GM12801 (cell line): ENCODE results near the gene CHRNA4.

ENCODE experiments used
- CTCF ChIP-seq: IDR thresholded peaks from one replicate; pipeline ENCODE4 v1.5.1; 2011; ENCODE audit warnings: control low read depth; ENCODE audit not compliant: insufficient read length; ENCODE audit errors: extremely low read depth

Gene CHRNA4

DNA sequence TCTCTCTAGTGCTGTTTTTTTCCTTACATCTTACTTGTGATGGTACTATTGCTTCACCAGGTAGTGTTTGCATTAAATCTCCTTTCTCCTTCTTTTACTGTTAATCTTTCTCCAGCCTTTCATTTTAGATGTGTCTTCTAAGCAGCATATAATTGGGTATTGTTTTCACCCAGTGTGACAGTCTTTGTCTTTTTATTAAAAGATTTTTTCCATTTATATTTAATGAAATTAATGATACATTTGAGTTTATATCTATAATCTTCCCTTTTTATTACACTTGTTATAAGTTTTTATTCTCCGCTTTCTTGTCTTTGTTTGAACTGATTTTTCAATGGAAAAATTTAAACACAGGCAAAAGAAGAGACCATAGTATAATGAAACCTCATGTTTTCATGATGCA is 59.5 kb downstream of the CHRNA4 start:
- TF ChIP-seq CTCF = no peak

DNA sequence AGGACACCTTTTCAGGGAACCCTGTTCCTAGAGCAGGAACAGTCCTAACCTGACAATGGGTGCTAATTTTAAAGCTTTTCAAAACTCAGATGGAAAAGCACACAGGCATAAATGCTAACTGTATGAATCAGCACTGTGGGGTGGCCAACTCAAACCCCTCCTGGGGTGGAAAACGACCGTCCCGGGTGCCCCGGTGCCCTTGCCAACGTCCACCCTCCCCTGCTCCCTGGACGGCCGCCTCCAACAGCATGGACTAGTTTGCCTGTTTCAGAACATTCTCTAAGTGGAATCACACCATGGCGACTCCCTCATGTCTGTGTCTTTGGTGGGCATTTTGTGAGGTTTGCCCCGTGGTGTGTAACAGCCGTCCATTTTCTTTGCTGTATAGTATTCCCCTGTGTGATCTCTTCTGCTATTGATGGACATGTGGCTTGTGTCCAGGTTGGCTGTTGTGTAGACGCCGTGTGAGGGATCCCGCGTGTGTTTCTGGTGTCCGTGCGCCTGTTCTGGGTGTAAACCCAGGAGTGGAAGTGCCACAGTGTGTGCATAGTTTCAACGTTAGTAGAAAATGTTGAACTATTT is 62.3 kb downstream of the CHRNA4 start:
- no peak for TF ChIP-seq CTCF

DNA sequence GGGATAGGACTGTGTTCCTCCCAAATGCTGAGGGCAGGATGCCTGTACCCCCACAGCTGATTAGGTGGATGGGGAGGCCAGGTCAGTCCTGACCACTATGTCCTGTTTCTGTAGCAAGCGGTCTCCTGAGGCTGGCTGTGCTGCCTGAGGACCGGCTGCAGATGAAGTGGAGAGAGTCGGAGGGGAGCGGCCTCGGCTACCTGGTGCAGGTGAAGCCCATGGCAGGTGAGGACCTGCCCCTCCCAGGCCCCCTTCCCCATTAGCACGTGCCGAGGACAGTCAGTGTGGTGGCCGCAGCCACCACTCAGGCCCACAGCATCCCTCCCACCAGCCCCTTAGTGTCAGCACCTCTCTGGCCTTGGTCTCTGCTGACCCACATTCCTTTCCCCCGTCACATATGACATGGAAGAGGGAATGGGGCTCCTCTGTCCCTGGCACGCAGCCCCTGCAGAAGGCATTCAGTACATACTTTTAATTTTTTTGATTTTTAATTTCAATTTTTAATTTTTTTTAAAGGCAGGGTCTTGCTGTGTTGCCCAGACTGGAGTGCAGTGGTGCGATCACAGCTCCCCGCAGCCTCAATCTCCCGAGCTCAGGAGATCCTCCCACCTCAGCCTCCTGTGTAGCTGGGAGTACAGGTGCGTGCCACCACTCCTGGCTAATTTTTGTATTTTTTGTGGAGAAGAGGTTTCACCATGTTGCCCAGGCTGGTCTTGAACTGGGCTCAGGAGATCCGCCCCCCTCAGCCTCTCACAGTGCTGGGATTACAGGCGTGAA is 63.2 kb downstream of the CHRNA4 start:
- no peak for TF ChIP-seq CTCF

DNA sequence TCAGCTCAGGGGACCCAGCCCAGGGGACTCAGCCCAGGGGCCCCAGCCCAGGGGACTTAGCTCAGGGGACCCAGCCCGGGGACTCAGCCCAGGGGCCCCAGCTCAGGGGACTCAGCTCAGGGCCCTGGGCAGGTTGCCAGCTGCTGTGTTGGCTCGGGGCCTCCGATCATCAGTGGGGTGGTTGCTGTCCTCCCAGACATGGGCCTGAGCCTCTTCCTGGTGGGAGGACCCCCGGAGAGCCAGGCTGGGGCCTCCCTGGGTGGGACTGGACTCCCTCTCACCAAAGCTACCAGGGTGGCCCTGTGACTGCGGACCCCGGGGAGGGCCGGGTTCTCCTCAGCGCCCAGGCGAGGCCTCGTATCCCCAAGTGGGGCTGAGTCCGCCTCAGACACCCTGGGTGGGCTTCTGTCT is 63.8 kb downstream of the CHRNA4 start:
- no peak for TF ChIP-seq CTCF

GRCh38 chr20:63296531-63297299 is 64.4 kb downstream of the CHRNA4 start:
- TF ChIP-seq CTCF = no peak

DNA sequence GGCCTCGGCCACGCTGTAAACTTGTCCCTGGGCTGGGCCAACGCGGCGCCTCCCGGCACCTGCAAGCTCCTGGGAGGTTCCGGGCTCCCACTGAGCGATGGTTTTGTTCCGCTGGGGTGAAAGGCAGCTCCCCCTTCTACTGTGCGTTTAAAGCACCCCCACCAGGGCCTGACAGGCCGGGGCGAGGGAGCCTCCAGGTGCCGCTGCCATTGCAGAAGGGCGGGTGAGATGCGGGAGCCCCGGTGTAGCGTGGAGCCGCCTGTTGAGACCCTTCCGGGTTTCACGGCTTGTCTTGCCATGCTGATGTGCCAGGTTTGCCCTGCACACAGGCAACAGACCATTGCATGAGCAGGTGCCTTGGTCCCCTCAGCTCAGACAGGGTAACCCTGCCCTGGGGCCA is 65.3 kb downstream of the CHRNA4 start:
- no peak for TF ChIP-seq CTCF

- TF ChIP-seq CTCF = no peak
These were observed 65.7 kb downstream of the CHRNA4 start for GRCh38 chr20:63295422-63295821.
